Nephron (organoid): ENCODE data around the gene EPN1.

Experiments
- H3K27ac Mint-ChIP-seq, 3 experiments: 2 replicates each; pipeline ENCODE4 v1.8.0; 2020; ENCODE audit warnings: mixed read lengths in 3 of 3, mild to moderate bottlenecking in 2 of 3, moderate library complexity in 1 of 3
- H3K27me3 Mint-ChIP-seq: 2 replicates; pipeline ENCODE4 v1.8.0; 2021; ENCODE audit warnings: low read depth, mild to moderate bottlenecking, moderate library complexity, mixed read lengths
- H3K36me3 Mint-ChIP-seq: 2 replicates; pipeline ENCODE4 v1.8.0; 2020; ENCODE audit warnings: low read depth, mixed read lengths
- H3K4me1 Mint-ChIP-seq: 2 replicates; pipeline ENCODE4 v1.8.0; 2020; ENCODE audit warnings: mixed read lengths
- H3K4me3 Mint-ChIP-seq, 3 experiments: 2 replicates each; pipeline ENCODE4 v1.8.0; 2020; ENCODE audit warnings: mild to moderate bottlenecking in 3 of 3, mixed read lengths in 3 of 3, moderate library complexity in 2 of 3
- H3K9me3 Mint-ChIP-seq: 2 replicates; pipeline ENCODE4 v1.8.0; 2020; ENCODE audit warnings: mixed read lengths
- TF ChIP-seq, protein P1 (sequence below), 3 experiments: fragments of 200-600 bp; sonication (generic); IDR thresholded peaks; one replicate each; pipeline ENCODE4 v1.5.0; 2021; ENCODE audit warnings: antibody characterized with exemption in 3 of 3; ENCODE audit not compliant: unreplicated experiment in 3 of 3

Gene EPN1

DNA sequence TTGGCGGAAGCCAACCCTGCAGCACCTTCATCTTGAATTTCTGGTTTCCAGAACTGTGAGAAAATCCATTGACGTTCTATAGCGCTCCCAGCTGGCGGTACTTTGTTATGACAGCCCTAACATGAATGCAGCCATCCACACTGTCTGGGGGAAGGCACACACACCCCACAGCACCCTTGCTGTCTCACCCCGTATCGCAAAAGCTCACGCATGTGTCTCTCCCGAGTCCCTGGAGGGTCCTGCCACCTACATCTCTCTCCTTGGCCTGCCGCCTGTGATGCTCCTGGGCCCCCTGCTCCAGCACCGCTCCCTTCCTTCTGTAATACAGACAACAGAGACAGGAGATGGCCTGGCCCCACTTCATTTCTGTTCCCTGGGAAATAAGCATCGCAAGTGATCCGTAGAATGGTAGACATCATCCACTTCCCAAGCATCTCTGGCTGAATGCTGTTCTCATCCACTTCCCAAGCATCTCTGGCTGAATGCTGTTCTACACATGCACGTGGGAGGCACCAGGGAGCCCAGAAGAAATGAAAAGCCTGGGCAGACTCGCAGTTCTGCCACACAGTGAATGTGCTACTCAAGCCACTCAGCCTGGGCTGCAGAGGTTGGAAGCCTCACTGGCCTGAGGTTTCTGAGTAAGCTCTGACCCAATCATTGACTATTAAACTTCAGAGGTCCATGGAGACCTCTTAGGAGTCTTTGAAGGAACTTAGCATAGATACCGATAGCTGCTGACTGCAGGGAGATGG lies 29.6 kb downstream of the EPN1 start:
- H3K36me3 Mint-ChIP-seq: peaks cover 49% of the 10 kb centered on the region
- no peak overlapping the region for H3K4me3 Mint-ChIP-seq
- H3K4me1 Mint-ChIP-seq: no peaks in the 10 kb centered on the region
- peaks cover 3% of the 10 kb centered on the region for H3K27me3 Mint-ChIP-seq
- H3K9me3 Mint-ChIP-seq: peaks cover 7% of the 10 kb centered on the region
- peak overlapping the region in 1 of 3 experiments; percentile 14 for H3K27ac Mint-ChIP-seq
- TF ChIP-seq, protein P1, sequence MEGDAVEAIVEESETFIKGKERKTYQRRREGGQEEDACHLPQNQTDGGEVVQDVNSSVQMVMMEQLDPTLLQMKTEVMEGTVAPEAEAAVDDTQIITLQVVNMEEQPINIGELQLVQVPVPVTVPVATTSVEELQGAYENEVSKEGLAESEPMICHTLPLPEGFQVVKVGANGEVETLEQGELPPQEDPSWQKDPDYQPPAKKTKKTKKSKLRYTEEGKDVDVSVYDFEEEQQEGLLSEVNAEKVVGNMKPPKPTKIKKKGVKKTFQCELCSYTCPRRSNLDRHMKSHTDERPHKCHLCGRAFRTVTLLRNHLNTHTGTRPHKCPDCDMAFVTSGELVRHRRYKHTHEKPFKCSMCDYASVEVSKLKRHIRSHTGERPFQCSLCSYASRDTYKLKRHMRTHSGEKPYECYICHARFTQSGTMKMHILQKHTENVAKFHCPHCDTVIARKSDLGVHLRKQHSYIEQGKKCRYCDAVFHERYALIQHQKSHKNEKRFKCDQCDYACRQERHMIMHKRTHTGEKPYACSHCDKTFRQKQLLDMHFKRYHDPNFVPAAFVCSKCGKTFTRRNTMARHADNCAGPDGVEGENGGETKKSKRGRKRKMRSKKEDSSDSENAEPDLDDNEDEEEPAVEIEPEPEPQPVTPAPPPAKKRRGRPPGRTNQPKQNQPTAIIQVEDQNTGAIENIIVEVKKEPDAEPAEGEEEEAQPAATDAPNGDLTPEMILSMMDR (IDR thresholded peaks at IDR 0.05; ENCODE audit: unreplicated experiment in 3 of 3): no peak

DNA sequence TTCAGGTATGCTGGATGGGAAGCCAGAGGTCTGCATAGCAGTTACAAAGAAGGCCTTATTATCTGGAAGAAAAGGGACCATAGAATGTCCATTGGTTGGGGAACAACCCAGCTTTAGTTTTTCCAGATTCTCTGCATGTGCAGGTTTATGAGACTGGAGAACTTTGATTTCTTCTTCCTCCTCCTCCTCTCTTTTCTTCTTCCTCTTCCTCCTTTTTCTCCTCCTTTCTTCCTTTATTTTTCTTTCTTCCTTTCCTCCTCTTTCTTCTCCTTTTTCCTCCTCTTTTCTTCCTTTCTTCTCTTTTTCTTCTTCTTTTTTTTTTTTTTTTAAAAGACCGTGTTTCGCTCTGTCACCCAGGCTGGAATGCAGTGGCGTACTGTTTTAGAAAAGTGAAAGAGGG lies 30.9 kb downstream of the EPN1 start:
- no peaks in the 10 kb centered on the region for H3K4me1 Mint-ChIP-seq
- H3K27me3 Mint-ChIP-seq: peaks cover 3% of the 10 kb centered on the region
- no peak overlapping the region for H3K4me3 Mint-ChIP-seq
- peaks cover 41% of the 10 kb centered on the region for H3K36me3 Mint-ChIP-seq
- TF ChIP-seq, protein P1 (IDR thresholded peaks at IDR 0.05; ENCODE audit: unreplicated experiment in 3 of 3): no peak
- peaks cover 10% of the 10 kb centered on the region for H3K9me3 Mint-ChIP-seq
- no peak overlapping the region for H3K27ac Mint-ChIP-seq

DNA sequence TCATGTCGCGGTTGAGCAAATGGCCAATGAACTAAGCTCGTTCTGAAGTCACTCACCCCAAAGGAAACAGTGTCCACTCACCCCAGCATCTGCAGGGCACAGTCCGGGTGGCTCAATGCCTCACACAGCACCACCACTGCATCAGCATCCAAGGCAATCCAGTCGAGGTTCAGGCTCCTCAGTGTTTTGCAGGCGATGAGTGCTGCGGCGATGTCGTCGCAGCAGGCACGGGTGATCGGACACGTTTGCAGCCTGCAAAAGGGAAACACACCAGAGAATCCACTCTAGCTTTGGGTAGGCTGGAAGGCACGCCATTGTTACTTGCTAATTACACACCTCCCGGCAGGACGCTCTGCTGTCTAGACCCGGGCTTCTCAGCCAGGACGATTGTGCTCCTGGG lies 36.7 kb downstream of the EPN1 start:
- TF ChIP-seq, protein P1 (IDR thresholded peaks at IDR 0.05; ENCODE audit: unreplicated experiment in 3 of 3): no peak
- no peak overlapping the region for H3K4me3 Mint-ChIP-seq
- peaks cover 32% of the 10 kb centered on the region for H3K9me3 Mint-ChIP-seq
- H3K4me1 Mint-ChIP-seq: no peaks in the 10 kb centered on the region
- H3K27ac Mint-ChIP-seq: no peak overlapping the region
- H3K36me3 Mint-ChIP-seq: peaks cover 7% of the 10 kb centered on the region
- H3K27me3 Mint-ChIP-seq: peaks cover 3% of the 10 kb centered on the region

DNA sequence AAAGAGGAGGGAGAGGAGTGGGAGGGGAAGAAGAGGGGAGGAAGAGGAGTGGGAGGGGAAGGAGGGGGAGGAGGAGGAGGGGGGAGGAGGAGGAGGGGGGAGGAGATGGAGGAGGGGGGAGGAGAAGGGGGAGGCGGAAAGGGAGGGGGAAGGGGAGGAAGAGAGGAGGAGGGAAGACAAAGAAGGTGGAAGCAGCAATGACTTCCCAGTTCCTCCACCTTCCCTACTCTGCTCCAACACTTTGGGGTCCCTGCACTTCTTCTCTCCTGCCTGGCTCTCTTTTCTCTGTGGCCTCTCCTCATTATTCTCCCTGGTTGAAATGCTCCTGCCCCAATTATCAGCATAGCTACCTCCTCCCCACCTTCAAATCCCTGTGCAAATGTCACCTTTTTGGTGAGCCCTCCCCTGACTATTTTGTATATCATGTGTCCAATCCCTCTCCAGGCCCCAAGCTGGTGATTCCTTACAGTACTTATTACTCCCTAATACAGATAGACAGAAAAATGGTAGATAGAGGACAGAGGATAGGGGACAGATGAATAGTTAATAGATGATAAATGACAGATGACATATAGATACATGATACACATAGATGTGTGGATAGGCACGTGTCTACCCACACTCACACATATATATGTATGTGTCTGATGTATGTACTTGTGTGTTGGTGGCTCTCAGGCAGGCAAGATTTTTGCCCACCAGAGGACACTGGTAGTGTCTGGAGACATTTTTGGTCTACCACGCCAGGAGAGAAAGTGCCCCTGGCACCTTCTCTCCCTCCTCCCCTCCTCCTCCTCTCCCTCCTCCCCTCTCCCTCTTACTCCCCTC lies 38.0 kb downstream of the EPN1 start:
- peaks cover 7% of the 10 kb centered on the region for H3K36me3 Mint-ChIP-seq
- TF ChIP-seq, protein P1 (IDR thresholded peaks at IDR 0.05; ENCODE audit: unreplicated experiment in 3 of 3): no peak
- peaks cover 38% of the 10 kb centered on the region for H3K9me3 Mint-ChIP-seq
- no peaks in the 10 kb centered on the region for H3K4me1 Mint-ChIP-seq
- H3K4me3 Mint-ChIP-seq: no peak overlapping the region
- H3K27ac Mint-ChIP-seq: no peak overlapping the region
- no peaks in the 10 kb centered on the region for H3K27me3 Mint-ChIP-seq

DNA sequence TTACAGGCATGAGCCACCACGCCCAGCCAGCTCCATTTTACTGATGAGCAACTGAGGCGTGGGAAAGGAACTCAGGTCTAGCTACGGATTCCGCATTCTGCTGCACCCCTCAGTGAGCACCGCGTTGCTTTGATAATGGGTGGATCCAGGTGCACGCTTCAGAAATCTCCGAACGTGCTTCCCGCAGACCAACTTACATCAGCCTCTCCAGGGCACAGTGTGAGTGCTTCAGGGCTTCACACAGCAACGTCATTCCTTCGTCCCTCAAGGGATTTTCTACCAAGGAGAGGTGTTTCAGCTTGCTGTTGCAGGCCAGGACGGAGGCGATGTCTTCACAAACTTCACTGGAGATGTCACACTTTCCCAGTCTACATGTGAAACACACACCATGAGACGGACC lies 41.5 kb downstream of the EPN1 start:
- Mint-ChIP-seq H3K4me3 (no peak overlapping the region), H3K27ac (no peak overlapping the region), H3K27me3 (peaks cover 10% of the 10 kb centered on the region), H3K36me3 (peaks cover 7% of the 10 kb centered on the region), H3K4me1 (no peaks in the 10 kb centered on the region), H3K9me3 (peaks cover 49% of the 10 kb centered on the region)
- TF ChIP-seq, protein P1 (IDR thresholded peaks at IDR 0.05; ENCODE audit: unreplicated experiment in 3 of 3): no peak
